Measurements from ENCODE around the gene TNFSF15. TPM values are rescaled to one million over a fixed set of nuclear protein-coding genes. Genes with fewer than 3 reads are reported as not detected.

The TNFSF15 gene
- total and polyA plus RNA-seq, 2 donors (not counting 3 experiments of a cell fraction or from before 2014, with no cell fraction given): 8.4 to 14.3 TPM

DNA sequence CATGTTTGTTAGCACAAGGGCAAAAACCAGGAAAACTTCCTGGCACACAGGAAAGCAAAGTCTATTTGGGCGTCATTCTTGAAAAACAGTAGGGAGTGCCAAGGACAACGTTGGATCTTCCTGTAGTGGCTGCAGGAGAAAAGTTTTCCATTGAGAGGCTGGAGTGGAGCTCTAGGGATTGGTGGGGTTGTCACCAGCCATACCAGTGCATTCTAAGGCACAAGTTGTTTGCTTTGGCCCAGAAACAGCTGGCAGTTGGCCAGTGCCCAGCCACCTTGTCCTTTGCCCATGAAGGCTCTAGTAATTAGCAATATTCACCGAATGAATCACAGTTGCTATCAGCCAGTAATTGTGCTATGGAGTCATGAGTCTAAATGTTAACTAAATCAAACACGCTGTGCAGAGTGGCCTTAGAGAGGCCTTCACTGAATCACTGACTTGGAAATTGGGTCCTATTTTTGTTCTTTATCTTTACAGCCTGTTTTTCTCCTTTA lies 26.4 kb downstream of the TNFSF15 start:
- H3K27me3 ChIP-seq (ENCODE audit: control insufficient read depth in 2 of 2, insufficient read depth in 2 of 2, low read length in 2 of 2): no peaks in the 10 kb centered on the region

More for the DNA sequence above, 26.4 kb downstream of the TNFSF15 start:
- Histone ChIP-seq H3K27ac (ENCODE audit: insufficient read depth, low read depth, low read length) (peak overlapping the region; percentile 86), H2AFZ (ENCODE audit: low read depth, low read length) (no peak overlapping the region), H3K4me2 (ENCODE audit: insufficient read depth, low read length) (peak overlapping the region; percentile 42), H3K9me1 (replicated peaks; ENCODE audit: control insufficient read depth, extremely low read depth, insufficient read depth, low read length) (no peaks in the 10 kb centered on the region), H3K9me3 (replicated peaks; ENCODE audit: control insufficient read depth, insufficient read depth, low read length) (no peaks in the 10 kb centered on the region), H3K79me2 (ENCODE audit: control insufficient read depth, insufficient read depth, low read length) (no peaks in the 10 kb centered on the region), H3K9ac (replicated peaks; ENCODE audit: extremely low read depth, insufficient read depth, low read length) (peak overlapping the region; percentile 52), H3K4me3 (replicated peaks in 1 of 3; ENCODE audit: insufficient read depth in 1 of 3, low read depth in 1 of 3, low read length in 3 of 3) (no peak overlapping the region), H3K4me1 (ENCODE audit: control insufficient read depth, extremely low read depth, insufficient read depth, low read length) (peaks cover 31% of the 10 kb centered on the region), H4K20me1 (replicated peaks; ENCODE audit: control insufficient read depth, extremely low read depth, insufficient read depth, low read length) (no peaks in the 10 kb centered on the region), H3K36me3 (ENCODE audit: control insufficient read depth in 2 of 2, extremely low read depth in 1 of 2, insufficient read depth in 2 of 2, low read length in 2 of 2) (no peaks in the 10 kb centered on the region)
- peak; percentile 100 for DNase-seq (ENCODE audit: low read depth, low spot score)
- ChIA-PET POLR2A (interaction anchor here (1.4 kb wide), 1 partner anchor 116 kb away, joined by 6 read pairs; no protein-coding TSS in a partner anchor), CTCF (interaction anchor here (0.9 to 2.0 kb wide), 9 partner anchors 19 to 370 kb away, joined by 3 to 14 read pairs (median 4); partner anchors contain the start of gene TEX48)
- intact Hi-C loops (cut with micrococcal nuclease): loop anchor here (1.0 to 5.0 kb wide), 8 partner anchors 25 to 128 kb away; no protein-coding TSS in a partner anchor
- dilution Hi-C loops (cut with MboI; ENCODE audit: extremely low pct_ligation_motif_present, low sequenced_read_pairs): no loop called here
- BruUV-seq (replicated peaks): TSS peak; percentile 65
- no peak for TF ChIP-seq EZH2 (IDR thresholded peaks at IDR 0.05; ENCODE audit: borderline replicate concordance, low read depth, low read length, severe bottlenecking)
- TF ChIP-seq, protein P1, sequence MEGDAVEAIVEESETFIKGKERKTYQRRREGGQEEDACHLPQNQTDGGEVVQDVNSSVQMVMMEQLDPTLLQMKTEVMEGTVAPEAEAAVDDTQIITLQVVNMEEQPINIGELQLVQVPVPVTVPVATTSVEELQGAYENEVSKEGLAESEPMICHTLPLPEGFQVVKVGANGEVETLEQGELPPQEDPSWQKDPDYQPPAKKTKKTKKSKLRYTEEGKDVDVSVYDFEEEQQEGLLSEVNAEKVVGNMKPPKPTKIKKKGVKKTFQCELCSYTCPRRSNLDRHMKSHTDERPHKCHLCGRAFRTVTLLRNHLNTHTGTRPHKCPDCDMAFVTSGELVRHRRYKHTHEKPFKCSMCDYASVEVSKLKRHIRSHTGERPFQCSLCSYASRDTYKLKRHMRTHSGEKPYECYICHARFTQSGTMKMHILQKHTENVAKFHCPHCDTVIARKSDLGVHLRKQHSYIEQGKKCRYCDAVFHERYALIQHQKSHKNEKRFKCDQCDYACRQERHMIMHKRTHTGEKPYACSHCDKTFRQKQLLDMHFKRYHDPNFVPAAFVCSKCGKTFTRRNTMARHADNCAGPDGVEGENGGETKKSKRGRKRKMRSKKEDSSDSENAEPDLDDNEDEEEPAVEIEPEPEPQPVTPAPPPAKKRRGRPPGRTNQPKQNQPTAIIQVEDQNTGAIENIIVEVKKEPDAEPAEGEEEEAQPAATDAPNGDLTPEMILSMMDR (IDR thresholded peaks at IDR 0.05; ENCODE audit: extremely low read depth in 1 of 2, insufficient read depth in 1 of 2, low read depth in 1 of 2, low read length in 2 of 2): no peak
- TF ChIP-seq, protein P2, sequence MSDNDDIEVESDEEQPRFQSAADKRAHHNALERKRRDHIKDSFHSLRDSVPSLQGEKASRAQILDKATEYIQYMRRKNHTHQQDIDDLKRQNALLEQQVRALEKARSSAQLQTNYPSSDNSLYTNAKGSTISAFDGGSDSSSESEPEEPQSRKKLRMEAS (IDR thresholded peaks at IDR 0.05; ENCODE audit: insufficient read depth, insufficient read length): no peak
- TF ChIP-seq MYC (IDR thresholded peaks at IDR 0.05; ENCODE audit: low read depth, low read length): no peak
- TF ChIP-seq FOS (IDR thresholded peaks at IDR 0.05; ENCODE audit: borderline replicate concordance, insufficient read depth, low read length): peak; percentile 84
- peak; percentile 50 for TF ChIP-seq JUN (IDR thresholded peaks at IDR 0.05; ENCODE audit: borderline replicate concordance, insufficient read depth, insufficient read length, low read depth)
- peak; percentile 89 for TF ChIP-seq GATA2 (IDR thresholded peaks at IDR 0.05; ENCODE audit: insufficient read depth, insufficient read length, low read depth, low read length)
- TF ChIP-seq POLR2AphosphoS5 (IDR thresholded peaks at IDR 0.05; ENCODE audit: insufficient read depth, low read depth, low read length): peak; percentile 91
- TF ChIP-seq POLR2A (IDR thresholded peaks at IDR 0.05; ENCODE audit: low read depth, low read length): no peak
- peak; percentile 99 for FAIRE-seq
